ENCODE data around the gene CEP250. TPM values are rescaled to one million over a fixed set of nuclear protein-coding genes. Genes with fewer than 3 reads are reported as not detected.
"Not testable (repeated sequence)": the region's sequence is repeated elsewhere in the genome, so short reads cannot be mapped to it uniquely, and the experiment has no call there.

CEP250 gene
- total RNA-seq, 1 donor from 2014 or later: 39.4 TPM

DNA sequence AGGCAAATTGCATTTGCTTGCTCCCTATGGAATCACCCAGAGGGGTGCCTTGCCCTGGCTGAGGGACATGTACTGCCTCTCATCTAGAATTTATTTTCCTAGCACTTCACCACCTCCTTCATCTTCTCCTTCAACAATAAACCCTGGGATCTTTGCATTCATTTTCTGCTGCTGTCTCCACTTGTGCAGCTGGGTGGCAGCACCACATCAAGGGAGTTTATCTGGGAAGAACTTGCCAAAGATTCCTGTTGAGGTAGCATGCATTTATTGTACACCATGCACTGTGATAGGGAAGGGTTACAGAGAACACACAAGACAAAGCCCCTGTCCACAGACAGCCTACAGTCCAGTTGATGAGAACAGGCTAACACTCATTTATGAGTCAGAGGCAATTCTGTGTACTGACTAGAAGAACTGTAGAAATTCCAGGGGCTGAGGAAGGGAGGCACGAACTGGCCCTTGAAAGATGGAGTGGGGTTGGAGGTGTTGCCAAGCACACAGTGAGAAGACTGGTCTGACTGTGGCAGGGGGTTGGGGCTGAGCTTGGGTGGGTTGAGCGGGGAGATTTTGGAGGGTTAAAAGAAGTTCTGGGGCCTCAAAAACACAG, 56.5 kb downstream of the CEP250 start:
- Mint-ChIP-seq H3K27me3 (ENCODE audit: unreplicated experiment) (no peaks in the 10 kb centered on the region), H3K36me3 (ENCODE audit: unreplicated experiment) (no peaks in the 10 kb centered on the region), H3K4me3 (ENCODE audit: unreplicated experiment) (no peak overlapping the region), H3K9me3 (ENCODE audit: unreplicated experiment) (peaks cover under 1% of the 10 kb centered on the region), H3K27ac (ENCODE audit: unreplicated experiment) (no peak overlapping the region), H3K4me1 (ENCODE audit: low read depth, unreplicated experiment) (no peaks in the 10 kb centered on the region)
- TF ChIP-seq, protein P1, sequence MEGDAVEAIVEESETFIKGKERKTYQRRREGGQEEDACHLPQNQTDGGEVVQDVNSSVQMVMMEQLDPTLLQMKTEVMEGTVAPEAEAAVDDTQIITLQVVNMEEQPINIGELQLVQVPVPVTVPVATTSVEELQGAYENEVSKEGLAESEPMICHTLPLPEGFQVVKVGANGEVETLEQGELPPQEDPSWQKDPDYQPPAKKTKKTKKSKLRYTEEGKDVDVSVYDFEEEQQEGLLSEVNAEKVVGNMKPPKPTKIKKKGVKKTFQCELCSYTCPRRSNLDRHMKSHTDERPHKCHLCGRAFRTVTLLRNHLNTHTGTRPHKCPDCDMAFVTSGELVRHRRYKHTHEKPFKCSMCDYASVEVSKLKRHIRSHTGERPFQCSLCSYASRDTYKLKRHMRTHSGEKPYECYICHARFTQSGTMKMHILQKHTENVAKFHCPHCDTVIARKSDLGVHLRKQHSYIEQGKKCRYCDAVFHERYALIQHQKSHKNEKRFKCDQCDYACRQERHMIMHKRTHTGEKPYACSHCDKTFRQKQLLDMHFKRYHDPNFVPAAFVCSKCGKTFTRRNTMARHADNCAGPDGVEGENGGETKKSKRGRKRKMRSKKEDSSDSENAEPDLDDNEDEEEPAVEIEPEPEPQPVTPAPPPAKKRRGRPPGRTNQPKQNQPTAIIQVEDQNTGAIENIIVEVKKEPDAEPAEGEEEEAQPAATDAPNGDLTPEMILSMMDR (IDR thresholded peaks at IDR 0.05; ENCODE audit: partially characterized antibody, unreplicated experiment): peak; percentile 35
- DNase-seq: peak; percentile 58

DNA sequence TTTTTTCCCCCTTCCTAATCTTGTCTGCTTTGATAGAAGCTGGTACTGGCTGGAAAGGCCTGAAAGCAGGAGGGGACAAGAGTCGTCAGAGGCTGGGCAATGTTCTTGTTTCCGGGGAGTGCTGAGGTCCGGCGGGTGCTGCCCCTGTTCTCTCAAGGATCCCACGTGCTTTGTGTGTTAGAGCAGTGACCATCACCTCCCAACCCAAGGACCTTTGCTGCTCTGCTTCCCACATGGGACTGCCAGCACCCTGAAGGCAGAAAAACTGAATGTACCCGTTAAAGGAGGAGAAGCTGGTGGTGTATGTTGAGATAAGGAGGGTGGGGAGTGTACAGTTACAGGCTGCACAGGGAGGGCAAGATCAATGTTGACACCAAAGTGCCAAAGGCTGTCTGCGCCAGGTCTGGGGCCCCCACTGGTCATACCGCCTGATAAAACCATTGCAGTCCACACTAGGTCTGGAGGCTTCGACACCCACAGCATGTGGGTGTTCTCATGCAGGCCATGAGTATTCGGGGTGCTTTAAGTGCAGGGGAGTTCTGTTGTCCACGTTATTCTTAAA, 59.1 kb downstream of the CEP250 start:
- Mint-ChIP-seq H3K4me3 (ENCODE audit: unreplicated experiment) (no peak overlapping the region), H3K27me3 (ENCODE audit: unreplicated experiment) (peaks cover 1% of the 10 kb centered on the region), H3K4me1 (ENCODE audit: low read depth, unreplicated experiment) (no peaks in the 10 kb centered on the region), H3K27ac (ENCODE audit: unreplicated experiment) (no peak overlapping the region), H3K36me3 (ENCODE audit: unreplicated experiment) (no peaks in the 10 kb centered on the region), H3K9me3 (ENCODE audit: unreplicated experiment) (peaks cover 3% of the 10 kb centered on the region)
- no peak for DNase-seq
- TF ChIP-seq, protein P1 (IDR thresholded peaks at IDR 0.05; ENCODE audit: partially characterized antibody, unreplicated experiment): no peak

GRCh38 chr20:35515341-35515740, 59.9 kb downstream of the CEP250 start:
- H3K36me3 Mint-ChIP-seq (ENCODE audit: unreplicated experiment): no peaks in the 10 kb centered on the region
- no peak for DNase-seq
- TF ChIP-seq, protein P1 (IDR thresholded peaks at IDR 0.05; ENCODE audit: partially characterized antibody, unreplicated experiment): no peak
- no peak overlapping the region for H3K27ac Mint-ChIP-seq (ENCODE audit: unreplicated experiment)
- H3K4me1 Mint-ChIP-seq (ENCODE audit: low read depth, unreplicated experiment): no peaks in the 10 kb centered on the region
- H3K9me3 Mint-ChIP-seq (ENCODE audit: unreplicated experiment): peaks cover 3% of the 10 kb centered on the region
- H3K4me3 Mint-ChIP-seq (ENCODE audit: unreplicated experiment): no peak overlapping the region
- H3K27me3 Mint-ChIP-seq (ENCODE audit: unreplicated experiment): peaks cover 1% of the 10 kb centered on the region

GRCh38 chr20:35515949-35516645, 60.7 kb downstream of the CEP250 start:
- no peak for DNase-seq
- Mint-ChIP-seq H3K36me3 (ENCODE audit: unreplicated experiment) (no peaks in the 10 kb centered on the region), H3K4me3 (ENCODE audit: unreplicated experiment) (no peak overlapping the region), H3K27me3 (ENCODE audit: unreplicated experiment) (peaks cover 1% of the 10 kb centered on the region), H3K4me1 (ENCODE audit: low read depth, unreplicated experiment) (no peaks in the 10 kb centered on the region), H3K27ac (ENCODE audit: unreplicated experiment) (no peak overlapping the region), H3K9me3 (ENCODE audit: unreplicated experiment) (peaks cover 5% of the 10 kb centered on the region)
- TF ChIP-seq, protein P1 (IDR thresholded peaks at IDR 0.05; ENCODE audit: partially characterized antibody, unreplicated experiment): no peak

DNA sequence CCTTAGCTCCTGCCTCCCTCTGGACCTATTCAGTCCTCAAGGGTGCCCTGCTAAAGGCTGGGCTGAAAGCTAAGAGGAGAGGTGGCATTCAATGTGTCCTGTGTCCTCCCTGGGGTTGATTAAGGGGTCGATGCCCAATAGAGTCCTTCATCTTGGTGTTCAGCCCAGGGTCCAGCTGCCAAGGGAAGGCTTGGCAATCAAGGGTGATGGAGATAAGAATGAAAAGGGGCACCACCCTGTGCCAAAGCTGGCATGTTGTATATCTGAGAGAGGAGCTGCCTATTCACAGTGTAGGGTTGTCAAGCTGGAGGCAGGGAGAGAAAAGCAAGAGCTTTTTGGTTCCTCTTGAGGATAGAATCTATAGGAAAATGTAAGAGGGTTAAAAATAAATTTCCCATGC, 61.7 kb downstream of the CEP250 start:
- no peak for DNase-seq
- peaks cover 1% of the 10 kb centered on the region for H3K27me3 Mint-ChIP-seq (ENCODE audit: unreplicated experiment)
- TF ChIP-seq, protein P1 (IDR thresholded peaks at IDR 0.05; ENCODE audit: partially characterized antibody, unreplicated experiment): no peak
- H3K27ac Mint-ChIP-seq (ENCODE audit: unreplicated experiment): no peak overlapping the region
- no peaks in the 10 kb centered on the region for H3K4me1 Mint-ChIP-seq (ENCODE audit: low read depth, unreplicated experiment)
- H3K4me3 Mint-ChIP-seq (ENCODE audit: unreplicated experiment): no peak overlapping the region
- no peaks in the 10 kb centered on the region for H3K36me3 Mint-ChIP-seq (ENCODE audit: unreplicated experiment)
- H3K9me3 Mint-ChIP-seq (ENCODE audit: unreplicated experiment): peaks cover 5% of the 10 kb centered on the region

GRCh38 chr20:35517767-35518166, 62.4 kb downstream of the CEP250 start:
- not testable (repeated sequence) for H3K4me3 Mint-ChIP-seq (ENCODE audit: unreplicated experiment); H3K9me3 Mint-ChIP-seq (ENCODE audit: unreplicated experiment); DNase-seq

More at GRCh38 chr20:35517767-35518166, 62.4 kb downstream of the CEP250 start:
- not testable (repeated sequence) for H3K4me1 Mint-ChIP-seq (ENCODE audit: low read depth, unreplicated experiment); H3K36me3 Mint-ChIP-seq (ENCODE audit: unreplicated experiment); H3K27ac Mint-ChIP-seq (ENCODE audit: unreplicated experiment); H3K27me3 Mint-ChIP-seq (ENCODE audit: unreplicated experiment)

Measured in glutamatergic neuron (in vitro differentiated cells).